KMS-11 (cell line): ENCODE data around the gene MB21D2.

Source experiments
- H2AFZ ChIP-seq: fragments of 200-600 bp; sonication (generic); 2 replicates; pipeline ENCODE4 v1.6.1; 2016; ENCODE audit warnings: antibody characterized with exemption, mixed run types, low read depth
- H3K27ac ChIP-seq: fragments of 200-600 bp; sonication (generic); 2 replicates; pipeline ENCODE4 v1.6.1; 2016; ENCODE audit warnings: mild to moderate bottlenecking, mixed run types
- H3K27me3 ChIP-seq: fragments of 200-600 bp; sonication (generic); 2 replicates; pipeline ENCODE4 v1.6.1; 2017; ENCODE audit warnings: mild to moderate bottlenecking, low read depth, mixed run types, moderate library complexity; ENCODE audit not compliant: insufficient read depth
- H3K36me3 ChIP-seq: fragments of 200-600 bp; sonication (generic); 2 replicates; pipeline ENCODE4 v1.6.1; 2017; ENCODE audit warnings: mild to moderate bottlenecking, mixed run types; ENCODE audit not compliant: insufficient read depth
- H3K4me1 ChIP-seq: fragments of 200-600 bp; sonication (generic); 2 replicates; pipeline ENCODE4 v1.6.1; 2016; ENCODE audit warnings: mild to moderate bottlenecking, low read depth, mixed run types; ENCODE audit not compliant: poor library complexity, severe bottlenecking
- H3K4me2 ChIP-seq: fragments of 200-600 bp; sonication (generic); 2 replicates; pipeline ENCODE4 v1.7.0; 2016; ENCODE audit warnings: mild to moderate bottlenecking, mixed run types
- H3K4me3 ChIP-seq: fragments of 200-600 bp; sonication (generic); IDR thresholded peaks from 2 replicates; pipeline ENCODE4 v1.6.1; 2017; ENCODE audit warnings: low read depth, low read length, mixed read lengths; ENCODE audit not compliant: insufficient read depth
- H3K79me2 ChIP-seq: fragments of 200-600 bp; sonication (generic); 2 replicates; pipeline ENCODE4 v1.6.1; 2016; ENCODE audit warnings: low read depth, mixed run types; ENCODE audit not compliant: insufficient read depth
- H3K9ac ChIP-seq: fragments of 200-600 bp; sonication (generic); 2 replicates; pipeline ENCODE4 v1.6.1; 2016; ENCODE audit warnings: mild to moderate bottlenecking, mixed run types
- H4K20me1 ChIP-seq: fragments of 200-600 bp; sonication (generic); 2 replicates; pipeline ENCODE4 v1.6.1; 2016; ENCODE audit warnings: mild to moderate bottlenecking, mixed run types; ENCODE audit not compliant: insufficient read depth
- TF ChIP-seq, protein P1 (sequence below): fragments of 200-600 bp; sonication (generic); conservative IDR thresholded peaks from 2 replicates; pipeline ENCODE4 v1.6.1; 2017; ENCODE audit warnings: low read depth, mild to moderate bottlenecking, antibody characterized with exemption, low read length, moderate library complexity, mixed read lengths

The MB21D2 gene

DNA sequence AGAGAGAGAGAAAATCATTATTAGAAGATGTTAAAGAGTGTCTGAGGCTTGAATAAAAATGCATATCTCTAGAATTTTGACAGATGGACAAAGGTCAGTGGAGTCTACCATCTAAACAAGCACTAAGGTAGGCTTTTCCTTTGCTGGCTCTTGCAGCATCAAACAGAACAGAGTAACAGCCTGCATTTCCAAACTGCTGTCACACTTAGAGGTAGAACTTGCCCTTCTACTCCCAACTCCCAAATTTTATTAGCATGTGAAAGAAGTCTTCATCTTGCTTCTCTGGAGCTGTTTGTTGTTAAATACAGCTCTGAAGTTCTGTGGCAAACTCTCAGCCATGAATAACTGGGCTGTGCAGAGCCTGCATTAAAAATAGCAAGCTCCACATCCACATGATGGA is 4.1 kb upstream of the MB21D2 start:
- no peak overlapping the region for H3K4me2 ChIP-seq
- H3K9ac ChIP-seq, result no peak overlapping the region
- H3K79me2 ChIP-seq, result peaks cover 7% of the 10 kb centered on the region; the same call in 1 of the 2 replicates
- no peak overlapping the region for H2AFZ ChIP-seq
- peaks cover 9% of the 10 kb centered on the region for H3K4me1 ChIP-seq
- H3K36me3 ChIP-seq, result no peaks in the 10 kb centered on the region
- H3K4me3 ChIP-seq, result no peak overlapping the region
- H3K27me3 ChIP-seq, result no peaks in the 10 kb centered on the region
- H3K27ac ChIP-seq, result no peak overlapping the region
- H4K20me1 ChIP-seq, result no peaks in the 10 kb centered on the region
- TF ChIP-seq, protein P1, sequence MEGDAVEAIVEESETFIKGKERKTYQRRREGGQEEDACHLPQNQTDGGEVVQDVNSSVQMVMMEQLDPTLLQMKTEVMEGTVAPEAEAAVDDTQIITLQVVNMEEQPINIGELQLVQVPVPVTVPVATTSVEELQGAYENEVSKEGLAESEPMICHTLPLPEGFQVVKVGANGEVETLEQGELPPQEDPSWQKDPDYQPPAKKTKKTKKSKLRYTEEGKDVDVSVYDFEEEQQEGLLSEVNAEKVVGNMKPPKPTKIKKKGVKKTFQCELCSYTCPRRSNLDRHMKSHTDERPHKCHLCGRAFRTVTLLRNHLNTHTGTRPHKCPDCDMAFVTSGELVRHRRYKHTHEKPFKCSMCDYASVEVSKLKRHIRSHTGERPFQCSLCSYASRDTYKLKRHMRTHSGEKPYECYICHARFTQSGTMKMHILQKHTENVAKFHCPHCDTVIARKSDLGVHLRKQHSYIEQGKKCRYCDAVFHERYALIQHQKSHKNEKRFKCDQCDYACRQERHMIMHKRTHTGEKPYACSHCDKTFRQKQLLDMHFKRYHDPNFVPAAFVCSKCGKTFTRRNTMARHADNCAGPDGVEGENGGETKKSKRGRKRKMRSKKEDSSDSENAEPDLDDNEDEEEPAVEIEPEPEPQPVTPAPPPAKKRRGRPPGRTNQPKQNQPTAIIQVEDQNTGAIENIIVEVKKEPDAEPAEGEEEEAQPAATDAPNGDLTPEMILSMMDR, result no peak

DNA sequence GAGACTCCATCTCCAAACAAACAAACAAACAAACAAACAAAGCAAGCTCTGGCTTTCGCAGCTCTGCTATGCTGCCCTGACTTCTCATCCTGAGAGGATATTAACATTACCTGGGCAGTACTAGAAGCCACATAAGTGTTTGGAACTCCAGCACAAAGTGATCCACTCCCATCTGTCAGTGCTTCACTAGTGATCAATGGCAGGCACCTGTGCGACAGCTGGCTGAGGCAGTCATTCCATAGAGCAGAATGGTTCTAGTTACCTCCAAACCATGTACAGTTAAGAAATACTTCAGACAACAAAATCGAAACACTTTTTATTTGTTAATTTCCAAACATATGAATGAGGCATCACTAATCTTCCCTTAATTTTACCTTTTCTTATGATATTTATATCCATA is 2.8 kb upstream of the MB21D2 start:
- Histone ChIP-seq H3K4me1 (peaks cover 12% of the 10 kb centered on the region), H3K27me3 (no peaks in the 10 kb centered on the region), H3K4me2 (no peak overlapping the region), H2AFZ (no peak overlapping the region), H3K27ac (no peak overlapping the region), H3K36me3 (no peaks in the 10 kb centered on the region), H4K20me1 (no peaks in the 10 kb centered on the region), H3K9ac (no peak overlapping the region), H3K4me3 (no peak overlapping the region), H3K79me2 (peaks cover 20% of the 10 kb centered on the region)
- TF ChIP-seq, protein P1, result no peak

DNA sequence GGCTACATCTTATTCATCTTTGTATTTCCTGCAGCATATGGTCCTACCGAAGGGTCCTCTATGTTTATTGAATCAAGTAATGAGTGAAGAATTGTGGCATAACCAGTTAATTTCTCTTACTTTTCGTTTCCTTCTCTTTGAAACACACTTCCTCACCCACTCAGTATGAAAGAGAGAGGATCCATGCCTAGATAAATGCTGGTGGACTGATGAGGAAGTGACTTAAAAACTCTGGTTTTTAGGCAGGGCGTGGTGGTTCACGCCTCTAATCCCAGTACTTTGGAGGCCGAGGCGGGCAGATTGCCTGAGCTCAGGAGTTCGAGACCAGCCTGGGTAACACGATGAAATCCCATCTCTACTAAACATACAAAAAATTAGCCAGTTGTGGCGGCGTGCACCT is 2.2 kb upstream of the MB21D2 start:
- Histone ChIP-seq H3K27me3 (no peaks in the 10 kb centered on the region), H3K79me2 (peaks cover 25% of the 10 kb centered on the region), H2AFZ (no peak overlapping the region), H3K4me2 (no peak overlapping the region), H3K27ac (no peak overlapping the region), H3K4me1 (peaks cover 18% of the 10 kb centered on the region), H3K9ac (no peak overlapping the region), H3K4me3 (no peak overlapping the region), H3K36me3 (no peaks in the 10 kb centered on the region), H4K20me1 (no peaks in the 10 kb centered on the region)
- TF ChIP-seq, protein P1, result no peak

DNA sequence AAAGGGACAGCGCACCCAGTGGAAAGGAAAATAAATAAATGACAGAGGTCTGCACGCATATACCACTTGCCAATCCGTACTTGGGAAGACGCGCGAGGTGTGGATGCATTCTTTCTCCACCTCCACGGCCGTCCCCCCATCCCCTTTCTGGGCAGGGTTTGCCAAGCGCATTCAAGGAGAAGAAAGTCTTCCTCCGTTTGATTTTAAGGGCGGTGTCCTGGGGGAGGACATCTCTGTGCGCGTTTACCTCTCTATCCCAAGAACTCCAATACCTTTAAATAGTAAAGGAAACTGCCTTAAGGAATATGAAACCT is 576 bp upstream of the MB21D2 start:
- Histone ChIP-seq H3K4me2 (peak overlapping the region; percentile 99), H2AFZ (peak overlapping the region; percentile 86), H3K79me2 (peaks cover 42% of the 10 kb centered on the region), H4K20me1 (no peaks in the 10 kb centered on the region), H3K36me3 (no peaks in the 10 kb centered on the region), H3K4me3 (no peak overlapping the region), H3K27ac (peak overlapping the region; percentile 82), H3K9ac (peak overlapping the region; percentile 70; the same call in 1 of the 2 replicates), H3K27me3 (no peaks in the 10 kb centered on the region), H3K4me1 (peaks cover 34% of the 10 kb centered on the region)
- TF ChIP-seq, protein P1, result 0 out of 2 replicates have a peak, but pooled peaks have one; percentile 41
